ENCODE results near the gene PARP9.

The PARP9 gene

DNA sequence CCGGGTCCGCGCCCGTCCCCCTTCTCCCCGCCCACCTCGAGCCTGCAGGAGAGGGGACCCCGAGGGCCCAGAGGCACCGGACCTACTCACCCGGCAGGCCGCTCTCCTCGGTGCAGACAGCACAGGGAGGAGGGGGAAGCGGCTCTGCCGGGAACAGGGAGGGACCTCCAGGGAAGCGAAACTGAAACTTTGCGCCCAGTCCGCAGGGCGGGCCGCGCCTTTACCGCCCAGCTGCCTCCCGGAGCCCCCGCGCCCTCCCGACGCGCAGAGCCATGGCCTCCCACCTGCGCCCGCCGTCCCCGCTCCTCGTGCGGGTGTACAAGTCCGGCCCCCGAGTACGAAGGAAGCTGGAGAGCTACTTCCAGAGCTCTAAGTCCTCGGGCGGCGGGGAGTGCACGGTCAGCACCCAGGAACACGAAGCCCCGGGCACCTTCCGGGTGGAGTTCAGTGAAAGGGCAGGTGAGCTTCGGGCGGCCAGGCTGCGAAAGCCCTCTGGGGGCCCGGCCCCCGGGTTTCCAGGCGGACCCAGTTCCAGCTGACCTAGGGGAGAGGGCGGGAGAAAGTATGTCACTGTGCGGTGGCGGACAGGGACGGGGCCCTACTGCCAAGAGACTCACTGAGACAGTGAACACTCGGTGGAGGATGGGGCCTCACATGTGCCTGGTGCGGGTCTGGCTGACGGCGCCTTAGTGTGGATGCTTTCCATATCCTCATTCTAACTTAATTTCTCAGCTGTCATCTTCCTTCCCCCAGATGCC lies at the start of gene PARP9, which contains the start of gene DTX3L:
PARP9 (minus strand) TSS at position 146 of the 758 bp plus-strand sequence. CDS start 4,680 bp downstream, outside the sequence.
DTX3L (plus strand) TSS at position 184 of the 758 bp plus-strand sequence; CDS start at position 273, 89 bp downstream.
- peak; percentile 79 for DNase-seq

DNA sequence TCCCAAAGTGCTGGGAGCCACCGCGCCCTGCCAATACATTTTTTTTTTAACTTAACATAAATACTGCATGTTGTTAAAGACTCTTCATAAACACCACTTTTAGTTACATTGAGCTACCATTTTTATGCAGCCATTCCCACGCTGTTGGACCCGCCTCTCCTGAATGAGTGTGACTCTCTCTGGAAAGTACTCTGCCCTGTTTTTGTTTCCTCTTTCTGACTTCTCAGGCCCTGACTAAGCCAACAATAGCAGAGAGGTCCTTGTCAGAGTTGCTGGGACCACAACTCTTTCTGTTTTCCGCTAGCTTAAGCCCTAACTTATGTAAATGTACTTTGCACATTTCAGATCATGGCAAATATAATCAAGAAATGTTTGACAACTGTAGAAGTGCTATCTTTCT lies 48.6 kb upstream of the PARP9 start:
- DNase-seq = no peak

DNA sequence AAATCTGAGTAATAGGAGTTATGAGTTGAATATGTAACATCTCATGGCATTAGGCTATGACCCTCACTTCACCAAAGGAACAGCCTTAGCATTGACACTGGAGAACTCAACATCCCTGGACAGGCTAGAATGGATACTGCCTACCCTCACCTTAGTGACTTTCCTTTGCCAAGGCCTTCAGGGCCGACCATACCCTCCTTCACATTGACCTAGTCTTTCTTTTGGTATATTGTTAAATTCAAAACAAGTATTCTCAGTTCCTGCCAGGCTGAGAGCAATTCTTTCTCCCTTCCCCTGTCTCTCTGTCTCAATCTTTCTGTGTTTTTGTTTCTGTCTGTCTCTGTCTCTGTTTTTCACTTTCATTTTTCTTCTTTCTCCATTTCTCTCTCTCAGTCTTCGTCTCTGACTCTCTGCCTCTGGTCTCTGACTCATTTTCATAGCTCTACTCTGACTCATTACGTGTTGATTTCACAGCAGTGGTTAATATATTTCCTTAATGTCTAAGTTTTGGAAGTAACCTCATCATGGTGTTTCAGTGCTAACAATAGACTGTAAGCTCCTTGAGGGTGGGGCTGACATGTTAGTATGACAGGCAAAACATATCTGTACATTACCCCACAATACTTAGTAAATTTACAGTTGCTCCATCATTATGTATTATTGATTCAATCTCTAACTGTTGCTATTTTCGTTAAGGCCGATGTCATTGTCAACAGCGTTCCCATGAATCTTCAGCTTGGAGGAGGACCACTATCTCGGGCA lies 45.9 kb upstream of the PARP9 start:
- DNase-seq = peak; percentile 84

DNA sequence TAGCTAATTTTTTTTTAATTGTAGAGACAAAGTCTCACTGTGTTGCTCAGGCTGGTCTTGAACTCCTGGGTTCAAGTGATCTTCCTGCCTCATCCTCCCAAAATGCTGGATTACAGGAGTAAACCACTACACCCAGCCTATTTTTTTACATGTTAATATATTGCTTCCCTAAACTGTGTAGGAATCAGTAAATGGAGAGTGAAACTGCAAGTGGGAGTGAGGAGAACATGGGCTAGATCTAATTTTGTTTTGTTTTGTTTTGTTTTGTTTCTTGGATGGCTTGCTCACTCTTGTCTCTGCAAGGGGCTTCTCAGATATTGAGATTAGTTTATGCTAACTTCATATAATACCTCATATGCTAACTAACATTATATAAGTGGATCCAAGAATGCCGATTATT lies 44.8 kb upstream of the PARP9 start:
- DNase-seq = no peak

DNA sequence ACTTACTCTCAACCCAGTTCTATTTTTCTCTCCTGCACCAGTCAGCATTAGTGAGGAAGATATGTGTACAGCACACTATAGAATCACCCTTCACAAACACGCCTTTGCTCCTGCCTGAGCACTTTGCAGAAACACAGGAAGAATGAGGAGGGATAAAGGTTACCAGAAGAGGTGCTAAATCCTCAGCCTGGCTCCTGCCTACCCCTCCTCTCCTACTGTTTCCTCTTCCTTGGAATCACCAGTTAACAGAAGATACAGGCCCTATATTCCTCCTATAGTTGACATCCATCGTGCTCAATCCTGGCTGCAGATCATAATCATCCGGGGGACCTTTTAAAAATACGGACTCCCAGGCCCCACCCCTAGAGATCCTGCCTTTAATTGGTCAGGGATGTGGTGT lies 42.2 kb upstream of the PARP9 start:
- DNase-seq = no peak

DNA sequence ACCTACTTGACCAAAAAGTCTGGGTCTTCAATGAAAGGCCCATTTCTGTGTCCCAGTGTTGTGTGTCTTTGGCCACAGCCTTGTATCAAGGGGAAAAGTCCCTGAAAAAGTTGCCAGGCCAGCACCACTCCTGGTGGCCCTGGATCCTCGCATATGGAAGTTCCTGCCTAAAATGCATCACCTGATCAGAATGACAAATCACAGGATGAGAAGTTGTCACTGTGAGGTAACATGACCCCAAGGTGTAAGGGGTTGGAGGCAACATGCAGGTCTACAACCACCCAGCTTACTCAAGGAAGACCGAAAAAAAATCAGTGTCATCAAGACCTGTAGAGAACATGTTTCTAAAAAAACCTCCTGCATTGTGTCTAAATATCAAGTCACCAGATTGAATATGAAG lies 39.0 kb upstream of the PARP9 start:
- no peak for DNase-seq

DNA sequence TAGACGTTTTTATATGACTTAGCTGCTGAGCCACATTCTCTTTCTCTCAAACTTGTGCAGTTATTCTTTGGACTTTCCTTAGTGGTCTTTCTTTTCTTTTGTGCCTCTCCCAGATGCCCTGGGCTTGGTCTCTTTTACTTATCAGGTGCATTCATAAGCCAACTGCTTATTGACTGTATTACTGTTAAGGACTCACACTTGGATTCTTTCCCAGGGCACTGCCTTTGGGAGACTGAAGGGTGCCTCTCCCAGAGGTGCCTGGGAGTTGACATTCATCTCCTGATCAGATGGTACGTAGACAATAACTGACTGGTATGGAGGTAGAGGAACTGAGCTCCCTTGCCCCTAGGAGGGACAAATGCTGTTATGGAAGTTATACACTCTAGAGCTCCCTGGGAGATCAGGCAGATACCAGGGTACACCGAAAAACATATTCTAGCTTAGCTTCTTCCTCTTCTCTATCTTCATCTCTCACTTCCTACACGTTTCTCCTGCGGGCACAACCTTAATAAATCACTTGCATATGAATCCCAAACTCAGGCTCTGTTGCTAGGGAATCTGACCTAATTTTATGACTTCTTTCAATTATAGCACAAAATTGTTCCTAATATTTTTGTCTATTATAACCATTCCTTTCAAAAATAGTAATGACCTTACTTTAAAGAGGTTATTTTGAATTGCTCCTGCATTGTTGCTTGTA lies 38.1 kb upstream of the PARP9 start:
- no peak for DNase-seq

DNA sequence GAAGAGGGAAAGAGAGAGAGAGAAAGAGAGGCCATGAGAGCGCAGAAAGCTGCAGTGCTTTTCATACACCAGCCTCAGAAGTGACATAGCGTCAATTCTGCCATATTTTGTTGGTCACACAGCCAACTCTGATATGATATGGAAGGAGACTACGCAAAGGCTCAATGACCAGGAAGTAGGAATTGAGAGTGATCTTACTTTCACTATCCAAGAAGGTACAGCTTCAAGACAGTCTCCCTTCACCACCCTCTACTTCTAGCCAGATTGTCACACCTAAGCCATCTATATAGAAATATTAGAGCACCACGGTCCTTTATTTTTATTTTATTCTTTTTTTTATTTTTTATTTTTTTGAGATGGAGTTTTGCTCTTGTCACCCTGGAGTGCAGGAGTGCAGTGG lies 34.5 kb upstream of the PARP9 start:
- no peak for DNase-seq

DNA sequence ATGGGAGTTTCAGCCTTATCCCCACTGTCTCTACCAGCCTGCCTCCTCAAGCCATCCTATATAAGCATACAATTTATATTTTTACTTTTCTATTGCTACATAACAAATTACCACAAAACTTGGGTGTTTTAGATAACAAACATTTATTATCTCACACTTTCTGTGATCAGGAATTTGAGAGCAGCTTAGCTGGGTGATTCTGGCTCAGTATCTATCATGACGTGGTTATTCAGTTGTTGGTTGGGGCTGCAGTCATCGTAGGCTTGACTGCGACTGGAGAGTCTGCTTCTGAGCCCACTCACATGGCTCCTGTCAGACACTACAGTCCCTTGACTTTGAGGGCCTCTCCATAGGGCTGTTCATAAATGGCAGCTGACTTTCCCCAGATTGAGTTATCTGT lies 34.1 kb upstream of the PARP9 start:
- DNase-seq = no peak

DNA sequence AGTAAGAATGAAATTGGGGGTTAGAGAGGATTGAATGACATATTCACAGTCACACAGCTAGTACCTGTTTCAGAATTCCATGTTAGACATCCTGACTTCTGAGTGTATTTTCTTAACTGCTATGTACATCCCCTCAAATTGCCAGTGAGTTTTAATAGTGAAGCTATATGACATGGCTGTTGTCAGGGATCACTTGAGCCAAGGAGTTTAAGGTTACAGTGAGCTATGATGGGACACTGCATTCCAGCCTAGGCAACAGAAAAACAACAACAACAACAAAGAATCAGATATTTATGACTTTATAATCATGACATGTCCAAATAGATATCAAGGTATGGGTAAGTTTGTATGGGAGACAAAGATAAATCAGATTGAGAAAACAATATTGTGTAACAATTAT lies 29.9 kb upstream of the PARP9 start:
- DNase-seq = no peak

DNA sequence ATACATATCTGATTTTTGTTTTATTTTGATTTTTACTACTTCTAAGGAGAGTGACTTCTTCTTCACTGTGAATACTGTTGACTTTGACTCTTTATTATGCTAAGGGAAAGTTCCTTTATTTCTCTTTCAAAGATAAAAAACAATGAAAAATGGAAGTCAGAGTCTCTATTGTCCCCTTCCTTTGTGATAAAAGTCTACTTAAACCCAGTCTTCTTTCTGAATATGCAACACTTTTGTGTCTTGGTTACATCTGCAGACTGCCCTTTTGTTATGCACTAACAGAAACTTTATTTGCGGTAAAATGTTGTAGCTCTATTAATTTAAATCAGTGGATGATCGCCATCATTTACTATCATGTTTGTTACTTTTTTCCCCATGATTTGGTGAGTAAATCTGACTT lies 26.5 kb upstream of the PARP9 start:
- no peak for DNase-seq

DNA sequence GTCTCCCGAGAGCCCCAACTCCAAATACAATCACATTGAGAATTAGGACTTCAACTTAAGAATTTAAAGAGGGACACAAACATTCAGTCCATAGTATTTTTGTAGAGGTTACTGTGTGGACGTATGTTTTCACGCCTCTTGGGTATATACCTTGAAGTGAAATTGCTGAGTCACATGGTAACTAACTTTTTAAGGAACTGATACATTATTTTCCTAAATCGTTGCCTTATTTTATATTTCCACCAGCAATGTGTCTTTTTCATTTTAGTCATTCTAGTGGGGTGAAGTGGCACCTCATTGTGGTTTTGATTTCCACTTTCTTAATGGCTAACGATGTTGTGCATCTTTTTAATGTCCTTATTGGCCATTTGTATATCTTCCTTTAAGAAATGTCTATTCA lies 25.2 kb upstream of the PARP9 start:
- no peak for DNase-seq

DNA sequence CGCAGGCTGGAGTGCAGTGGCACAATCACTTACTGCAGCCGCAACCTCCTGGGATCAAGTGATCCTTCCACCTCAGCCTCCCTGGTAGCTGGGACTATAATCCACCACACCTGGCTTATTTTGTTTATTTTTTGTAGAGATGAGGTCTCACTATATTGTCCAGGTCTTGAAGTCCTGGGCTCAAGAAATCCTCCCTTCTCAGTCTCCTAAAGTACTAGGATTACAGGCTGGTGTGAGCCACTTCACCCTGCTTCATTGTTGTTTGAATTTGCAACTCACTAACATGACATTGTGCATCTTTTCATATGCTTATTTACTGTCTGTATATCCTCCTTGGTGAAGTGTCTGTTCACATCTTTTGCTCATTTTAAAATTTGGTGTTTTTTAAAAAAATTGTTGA lies 23.5 kb upstream of the PARP9 start:
- no peak for DNase-seq

DNA sequence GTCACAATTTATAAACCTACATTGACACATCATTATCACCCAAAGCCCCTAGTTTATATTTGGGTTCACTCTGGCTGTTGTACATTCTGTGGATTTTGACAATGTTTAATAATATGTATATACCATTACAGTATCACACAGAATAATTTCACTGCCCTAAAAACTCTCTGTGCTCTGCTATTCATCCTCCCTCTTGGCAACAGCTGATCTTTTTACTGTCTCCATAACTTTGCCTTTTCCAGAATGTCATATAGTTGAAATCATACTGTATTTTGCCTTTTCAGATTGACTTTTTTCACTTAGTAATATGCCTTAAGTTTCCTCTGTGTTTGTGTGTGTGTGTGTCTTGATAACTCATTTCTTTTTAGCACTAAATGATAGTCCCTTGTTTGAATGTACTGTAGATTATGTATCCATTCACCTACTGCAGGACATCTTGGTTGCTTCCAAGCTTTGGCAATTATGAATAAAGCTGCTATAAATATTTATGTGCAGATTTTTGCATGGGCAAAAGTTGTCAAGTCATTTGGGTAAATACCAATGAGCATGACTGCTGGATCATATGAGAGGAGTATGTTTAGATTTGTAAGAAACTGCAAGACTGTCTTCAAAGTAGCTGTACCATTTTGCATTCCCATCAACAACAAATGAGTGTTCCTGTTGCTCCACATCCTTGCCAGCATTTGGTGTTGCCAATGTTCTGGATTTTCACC lies 22.8 kb upstream of the PARP9 start:
- no peak for DNase-seq

DNA sequence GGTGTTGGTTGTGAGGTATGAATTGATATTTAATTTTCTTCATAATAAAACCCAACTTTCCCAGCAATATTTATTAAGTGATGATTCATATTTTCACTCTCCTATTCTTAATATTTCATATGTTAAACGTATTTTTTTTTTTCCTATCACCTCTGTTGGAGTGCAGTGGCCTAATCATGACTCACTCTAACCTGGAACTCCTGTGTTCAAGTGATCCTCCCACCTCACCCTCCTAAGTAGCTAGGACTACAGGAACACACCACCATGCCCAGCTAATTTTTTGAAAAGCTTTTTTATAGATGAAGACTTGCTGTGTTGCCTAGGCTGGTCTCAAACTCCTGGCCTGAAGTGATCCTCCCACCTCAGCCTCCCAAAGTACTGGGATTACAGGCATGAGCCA lies 22.0 kb upstream of the PARP9 start:
- DNase-seq = no peak

DNA sequence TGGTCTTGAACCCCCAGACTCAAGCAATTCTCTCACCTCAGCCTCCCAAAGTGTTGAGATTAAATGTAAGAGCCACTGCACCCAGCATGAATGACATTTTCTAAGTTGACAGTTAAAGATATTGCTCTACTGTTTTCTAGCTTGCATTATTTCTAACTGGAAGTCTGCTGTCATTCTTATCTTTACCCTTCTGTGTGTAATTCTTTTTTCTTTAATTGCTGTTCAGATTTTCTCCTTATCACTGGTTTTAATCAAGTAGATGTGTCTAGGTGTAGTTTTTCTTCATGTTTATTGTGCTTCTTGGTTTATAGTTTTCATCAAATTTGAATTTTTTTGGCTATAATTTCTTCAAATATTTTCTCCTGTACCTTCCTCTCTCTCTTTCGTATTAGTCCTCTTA lies 18.3 kb upstream of the PARP9 start:
- no peak for DNase-seq

DNA sequence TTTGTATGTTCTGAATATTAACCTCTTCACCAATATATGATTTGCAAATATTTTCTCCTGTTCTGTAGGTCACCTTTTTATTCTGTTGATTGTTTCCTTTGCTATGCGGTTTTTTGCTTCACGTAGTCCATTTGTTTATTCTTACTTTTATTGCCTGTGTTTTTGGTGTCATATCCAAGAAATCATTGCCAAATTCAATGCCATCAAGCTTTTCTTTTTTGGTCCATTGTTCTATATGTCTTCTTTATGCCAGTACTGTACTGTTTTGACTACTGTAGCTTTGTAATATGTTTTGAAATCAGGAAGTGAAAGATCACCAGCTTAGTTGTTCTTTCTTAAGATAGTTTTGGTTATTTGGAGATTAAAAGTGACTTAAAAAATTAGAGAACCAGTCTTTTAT lies 17.5 kb upstream of the PARP9 start:
- no peak for DNase-seq

DNA sequence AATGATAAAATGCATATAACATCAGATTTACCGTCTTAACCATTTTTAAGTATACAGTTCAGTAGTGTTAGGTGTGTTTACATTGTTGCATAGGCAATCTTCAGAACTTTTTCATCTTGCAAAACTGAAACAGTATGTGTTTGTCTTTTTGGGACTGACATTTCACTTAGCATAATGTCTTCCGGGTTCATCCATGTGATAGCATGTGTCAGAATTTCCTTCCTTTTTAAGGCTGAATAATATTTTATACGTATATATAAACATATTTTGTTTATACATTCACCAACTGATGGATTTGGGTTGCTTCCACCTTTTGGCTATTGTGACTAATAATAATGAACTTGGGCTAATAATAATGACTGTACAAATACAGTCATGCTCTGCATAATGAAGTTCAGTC lies 16.4 kb upstream of the PARP9 start:
- DNase-seq = no peak

DNA sequence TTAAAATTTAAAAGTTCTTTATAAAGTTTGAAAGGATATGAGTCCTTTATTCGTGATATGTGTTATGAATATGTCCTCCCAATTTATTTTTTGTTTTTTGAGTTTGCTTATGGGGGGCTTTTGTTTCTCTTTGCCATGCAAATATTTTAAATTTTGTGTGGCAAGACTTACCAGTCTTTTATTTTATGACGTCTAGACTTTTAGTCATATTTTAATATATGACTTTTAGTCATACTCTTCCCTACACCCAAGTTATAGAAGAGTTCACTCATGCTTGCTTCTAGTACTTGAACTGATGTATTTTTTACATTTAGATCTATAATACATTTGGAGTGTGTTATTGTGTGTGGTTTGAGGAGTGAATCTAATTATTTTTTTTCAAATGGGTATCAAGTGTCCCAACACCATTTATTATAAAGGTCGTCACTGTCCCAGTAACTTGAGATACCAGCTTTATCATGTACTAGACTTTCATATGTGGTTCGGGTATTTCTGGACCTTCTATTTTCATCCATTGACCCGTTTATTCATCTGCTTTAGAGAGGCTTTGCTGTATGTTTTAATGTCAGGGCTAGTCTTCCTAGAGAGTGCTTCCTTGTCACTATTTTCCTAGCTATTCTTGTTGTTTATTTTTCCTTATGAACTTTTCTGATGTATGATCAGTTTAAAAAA lies 14.1 kb upstream of the PARP9 start:
- no peak for DNase-seq

DNA sequence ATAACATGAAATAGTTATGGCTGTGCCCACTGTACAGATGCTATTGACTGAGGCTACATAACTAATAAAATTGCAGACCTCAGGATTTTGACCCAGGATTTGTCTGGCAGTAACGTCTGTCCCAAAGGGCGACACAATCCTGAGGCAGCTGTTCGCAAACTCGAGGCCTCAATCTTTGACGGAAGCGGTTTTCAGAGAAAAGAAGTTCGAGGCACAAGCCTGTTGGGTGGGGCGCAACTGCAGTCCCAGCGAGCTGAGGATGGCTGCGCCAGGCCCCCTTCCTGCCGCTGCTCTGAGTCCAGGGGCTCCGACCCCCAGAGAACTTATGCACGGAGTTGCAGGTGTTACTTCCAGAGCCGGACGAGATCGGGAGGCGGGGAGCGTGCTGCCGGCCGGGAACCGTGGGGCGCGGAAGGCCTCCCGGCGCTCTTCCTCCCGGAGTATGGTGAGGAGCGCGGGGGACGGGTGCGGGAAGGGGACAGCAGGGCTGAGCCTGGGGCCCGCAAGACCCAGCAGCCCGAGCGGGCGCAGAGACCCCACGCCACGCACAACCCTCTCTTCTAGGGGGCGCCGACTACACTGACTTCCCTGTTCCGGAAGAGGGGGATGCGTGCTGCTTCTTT lies 13.4 kb upstream of the PARP9 start, which contains the start of gene PARP15:
PARP15 (plus strand) TSS at position 242 of the 623 bp plus-strand sequence; CDS start at position 260, 18 bp downstream.
- no peak for DNase-seq

DNA sequence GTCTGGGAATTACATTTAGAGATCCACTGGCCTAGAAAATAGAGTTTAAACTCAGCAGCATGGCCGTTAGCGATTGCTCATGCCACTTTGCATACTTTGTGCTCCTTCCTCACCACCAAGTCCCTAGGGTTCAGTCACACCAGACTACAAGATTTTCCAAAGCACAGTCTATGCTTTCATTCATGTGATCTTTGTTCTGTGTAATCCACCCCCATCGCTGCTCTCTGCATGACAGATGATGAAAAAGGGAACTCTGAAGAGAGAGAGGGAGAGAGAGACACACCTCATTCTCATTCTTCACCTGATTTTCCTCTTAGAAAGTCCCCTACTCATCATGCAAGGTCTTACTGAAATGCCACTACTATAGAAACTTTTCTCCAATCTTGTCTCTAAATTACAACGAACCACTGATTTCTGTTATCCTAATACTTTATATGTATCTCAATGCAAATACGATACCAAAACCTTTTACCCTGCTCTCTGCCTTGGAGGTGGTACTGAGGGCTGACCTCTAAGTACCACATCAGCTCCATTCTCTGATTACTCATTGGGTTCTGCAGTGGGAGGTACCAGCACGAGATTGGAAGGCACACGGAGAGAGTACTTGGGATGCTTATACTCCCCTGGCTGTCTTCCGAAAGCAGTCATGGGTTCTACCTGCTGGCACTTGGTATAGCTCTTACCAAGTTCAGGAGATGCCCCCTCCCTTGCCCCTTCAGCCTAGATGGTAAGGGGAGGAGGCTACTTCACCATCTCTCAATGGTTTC lies 12.3 kb upstream of the PARP9 start:
- DNase-seq = no peak

Data from HCEC 1CT (cell line).